Posterior cingulate gyrus (tissue), 11 donors: ENCODE measurements around the gene FAM184B.

Source experiments
- DNase-seq, 10 donors: peaks; one replicate each; pipeline versions ENCODE4 v3.0.0 to v3.0.0-alpha.2; 2020 to 2021; ENCODE audit warnings: mixed read lengths in 3 of 10
- intact Hi-C: fragments of 100-400 bp; cut with DNase I; formaldehyde crosslinking; loops from one replicate; pipeline ENCODE4 v1.15.1; 2023

Gene FAM184B

DNA sequence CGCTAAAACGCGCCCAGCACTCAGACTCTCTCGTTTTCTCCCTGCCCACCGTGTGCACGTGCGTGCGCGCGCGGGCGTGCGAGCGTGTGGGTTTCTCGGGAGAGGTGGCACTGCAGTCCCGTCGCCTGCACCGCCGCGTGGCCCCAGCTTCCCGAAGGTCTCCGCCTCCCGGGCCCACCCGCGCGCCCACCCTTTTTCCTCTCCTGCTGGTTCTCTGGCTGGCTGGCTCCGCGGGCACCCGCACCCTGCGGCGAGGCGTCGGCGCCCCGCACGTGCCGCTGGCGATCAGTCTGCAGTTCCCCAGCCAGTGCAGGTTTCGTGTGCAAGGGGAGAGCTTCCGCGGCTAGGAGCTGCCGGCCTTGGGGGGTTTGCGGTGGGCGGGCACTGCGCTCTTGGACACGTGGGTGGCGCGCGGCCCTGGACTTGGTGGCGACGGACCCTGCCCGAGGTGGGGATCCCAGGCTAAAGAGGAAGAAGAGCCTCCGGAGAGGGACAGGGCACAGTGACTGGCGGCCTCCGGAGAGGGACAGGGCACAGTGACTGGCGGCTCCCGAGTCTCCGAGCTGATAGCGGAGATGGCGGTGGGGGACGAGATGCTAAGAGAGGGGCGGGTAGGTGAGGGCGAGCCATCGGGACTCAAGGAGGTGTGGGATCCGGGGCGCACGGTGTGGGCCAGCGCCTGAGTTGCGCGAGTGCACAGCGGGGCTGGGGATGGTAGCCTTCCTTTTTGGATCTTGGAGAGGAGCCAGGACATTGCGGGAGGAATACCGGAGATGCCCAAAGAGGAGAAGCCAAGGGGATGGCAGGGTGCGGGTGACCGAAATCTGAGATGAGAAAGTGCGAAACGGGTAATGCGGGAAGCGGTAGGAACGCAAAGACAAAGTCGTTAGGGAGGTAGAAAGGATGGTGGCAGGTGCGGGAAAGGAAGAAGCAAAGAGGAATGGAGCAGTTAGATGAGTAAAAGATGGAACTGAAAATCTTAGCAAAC lies at the start of gene FAM184B:
Gene FAM184B, minus strand, starts transcription at position 322 of the 988 bp plus-strand sequence. CDS start 322 bp downstream, outside the sequence.
- intact Hi-C loops = no loop called here
- peak in 9 of 10 donors; percentile 16 to 89 (median 36) for DNase-seq

DNA sequence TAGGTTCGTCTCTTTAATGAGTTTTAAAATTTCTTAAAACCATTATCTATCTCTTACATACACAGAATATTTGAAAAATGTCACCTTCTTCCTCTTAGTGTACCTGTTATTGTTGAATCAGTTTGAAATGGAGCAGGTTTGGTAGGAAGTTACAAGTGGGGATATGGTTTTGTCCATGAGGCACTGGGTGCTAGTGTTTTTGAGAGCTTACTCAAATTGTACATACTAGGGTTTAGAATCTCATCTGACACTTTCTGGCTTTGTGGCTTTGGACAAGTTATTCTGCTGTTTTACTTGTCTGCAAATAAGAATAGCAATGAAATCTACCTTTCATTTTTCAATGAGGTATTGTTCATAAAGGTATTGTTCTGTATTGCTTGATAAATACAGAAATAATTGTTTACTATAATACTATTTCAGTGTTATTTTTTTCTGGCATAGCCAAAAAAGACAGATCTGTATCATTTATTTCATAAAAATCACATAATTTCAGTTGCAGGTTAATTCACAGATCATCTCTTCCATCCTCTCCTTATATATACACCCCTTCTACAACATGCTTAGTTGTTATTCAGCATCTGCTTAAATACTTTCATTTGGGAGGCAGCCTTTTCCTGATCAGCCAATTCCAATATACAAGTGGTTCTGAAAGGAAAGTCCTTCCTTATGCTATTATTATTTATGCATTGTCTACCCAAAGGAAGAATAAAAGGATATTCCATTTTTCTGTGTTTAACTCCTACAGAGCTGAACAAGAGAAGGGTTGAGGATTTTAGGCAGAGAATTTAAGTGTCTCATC lies 42.6 kb upstream of the FAM184B start:
- DNase-seq = no peak
- intact Hi-C loops = no loop called here

DNA sequence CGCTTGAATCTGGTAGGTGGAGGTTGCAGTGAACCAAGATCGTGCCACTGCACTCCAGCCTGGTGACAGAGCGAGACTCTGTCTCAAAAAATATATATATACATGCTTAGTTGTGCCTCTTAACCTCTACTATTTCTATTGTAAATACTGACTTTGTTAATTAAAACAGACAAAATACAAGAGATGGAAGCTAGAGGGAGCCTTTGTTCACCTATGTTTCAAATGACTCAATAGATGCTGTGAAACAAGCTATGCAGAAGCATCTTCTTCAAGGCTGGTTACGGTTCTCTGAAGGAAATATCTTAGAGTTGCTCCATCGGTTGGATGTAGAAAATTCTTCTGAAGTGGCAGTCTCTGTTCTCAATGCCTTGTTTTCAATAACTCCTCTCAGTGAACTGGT lies 35.6 kb upstream of the FAM184B start:
- intact Hi-C loops = loop anchor here (1.0 to 5.0 kb wide), 2 partner anchors 550 to 776 kb away; no protein-coding TSS in a partner anchor
- DNase-seq = no peak

DNA sequence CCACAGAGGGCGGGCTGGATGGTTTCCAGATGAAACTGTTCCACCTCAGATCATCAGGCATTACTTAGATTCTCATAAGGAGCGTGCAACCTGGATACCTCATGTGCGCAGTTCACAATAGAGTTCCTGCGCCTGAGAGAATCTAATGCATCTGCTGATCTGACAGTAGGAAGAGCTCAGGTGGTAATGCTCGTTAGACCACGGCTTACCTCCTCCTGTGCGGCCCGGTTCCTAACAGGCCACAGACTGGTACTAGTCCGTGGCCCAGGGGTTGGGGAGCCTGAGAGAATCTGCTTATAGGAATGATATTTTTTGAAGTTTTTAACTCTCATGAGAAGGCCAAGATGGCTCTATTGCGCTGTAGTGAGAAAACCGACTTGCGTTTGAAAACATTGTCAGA lies 34.7 kb upstream of the FAM184B start:
- intact Hi-C loops = loop anchor here (5.0 kb wide), 1 partner anchor 551 kb away; no protein-coding TSS in a partner anchor
- no peak for DNase-seq

DNA sequence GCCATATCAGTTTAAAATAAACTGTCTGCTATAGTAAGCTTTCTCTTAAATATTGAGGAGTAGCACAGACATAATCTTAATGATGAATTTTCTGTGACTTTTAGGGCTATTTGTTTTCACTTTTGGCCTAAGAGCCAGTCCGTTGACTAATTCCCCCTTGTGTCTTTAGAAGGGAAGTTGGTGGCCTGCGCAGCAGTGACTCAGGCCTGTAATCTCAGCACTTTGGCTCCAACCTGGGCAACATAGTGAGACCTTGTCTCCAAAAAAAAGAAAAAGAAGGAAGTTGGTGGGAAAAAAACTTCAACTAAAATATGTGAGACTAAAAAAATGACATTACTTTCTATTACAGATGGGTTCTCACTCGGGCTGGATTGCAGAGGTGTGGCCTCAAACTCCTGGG lies 32.7 kb upstream of the FAM184B start:
- DNase-seq = no peak
- intact Hi-C loops = loop anchor here (5.0 kb wide), 1 partner anchor 208 kb away; the partner anchor contains the start of gene LCORL

DNA sequence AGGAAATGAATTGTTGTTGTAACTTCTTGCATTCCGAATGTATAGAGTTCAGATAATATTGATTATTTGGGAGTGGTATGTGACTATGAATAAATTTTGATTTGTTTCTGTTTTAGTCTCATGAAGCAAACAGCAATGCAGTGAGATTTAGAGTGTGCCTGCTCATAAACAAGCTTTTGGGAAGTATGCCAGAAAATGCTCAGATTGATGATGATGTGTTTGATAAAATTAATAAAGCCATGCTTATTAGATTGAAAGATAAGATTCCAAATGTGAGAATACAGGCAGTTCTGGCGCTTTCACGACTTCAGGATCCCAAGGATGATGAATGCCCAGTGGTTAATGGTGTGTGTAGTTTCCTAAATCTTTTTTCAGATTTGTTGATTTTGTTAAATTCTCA lies 31.4 kb upstream of the FAM184B start:
- intact Hi-C loops = loop anchor here (5.0 kb wide), 1 partner anchor 210 kb away; the partner anchor contains the start of gene LCORL
- no peak for DNase-seq

DNA sequence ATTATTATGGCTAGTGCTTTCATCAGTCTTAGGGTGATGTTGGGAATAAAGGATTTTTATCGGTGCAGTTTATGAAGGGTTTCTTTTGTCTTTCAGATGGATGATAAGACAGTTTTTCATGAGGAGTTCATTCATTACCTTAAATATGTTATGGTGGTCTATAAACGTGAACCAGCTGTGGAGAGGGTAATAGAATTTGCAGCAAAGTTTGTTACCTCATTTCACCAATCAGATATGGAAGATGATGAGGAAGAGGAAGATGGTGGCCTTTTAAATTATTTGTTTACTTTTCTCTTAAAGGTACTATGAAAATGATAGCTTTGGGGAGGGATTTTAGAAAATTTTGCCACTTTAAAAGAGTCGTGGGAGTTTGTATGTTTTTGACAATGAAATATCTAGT lies 30.7 kb upstream of the FAM184B start:
- DNase-seq = no peak
- intact Hi-C loops = loop anchor here (5.0 kb wide), 1 partner anchor 210 kb away; the partner anchor contains the start of gene LCORL

DNA sequence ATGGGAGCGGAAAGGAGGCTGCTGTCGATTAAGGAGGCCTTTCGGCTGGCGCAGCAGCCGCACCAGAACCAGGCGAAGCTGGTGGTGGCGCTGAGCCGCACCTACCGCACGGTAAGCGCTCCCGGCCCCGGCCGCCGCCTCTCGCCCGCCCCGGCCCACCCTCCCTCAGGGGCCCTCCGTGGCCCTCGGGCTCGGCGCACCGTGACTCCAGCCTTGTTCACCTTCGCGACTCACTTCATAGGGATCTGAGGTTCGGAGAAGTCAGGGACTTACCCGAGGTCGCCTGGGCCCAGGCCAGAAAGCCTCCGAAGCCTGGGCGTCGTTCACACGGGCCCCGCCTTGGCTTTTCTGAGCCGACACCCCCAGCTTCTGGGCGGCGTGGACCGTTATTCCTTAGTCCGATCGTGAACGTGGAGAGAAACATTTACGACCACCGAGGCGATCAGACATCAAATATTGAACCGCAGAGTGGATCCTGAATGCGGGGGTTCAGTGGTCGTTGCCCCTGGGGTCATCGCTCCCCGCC lies 29.7 kb upstream of the FAM184B start:
- intact Hi-C loops = loop anchor here (5.0 kb wide), 1 partner anchor 211 kb away; the partner anchor contains the start of gene LCORL
- DNase-seq = peak in 2 of 10 donors; percentile 69 to 82

DNA sequence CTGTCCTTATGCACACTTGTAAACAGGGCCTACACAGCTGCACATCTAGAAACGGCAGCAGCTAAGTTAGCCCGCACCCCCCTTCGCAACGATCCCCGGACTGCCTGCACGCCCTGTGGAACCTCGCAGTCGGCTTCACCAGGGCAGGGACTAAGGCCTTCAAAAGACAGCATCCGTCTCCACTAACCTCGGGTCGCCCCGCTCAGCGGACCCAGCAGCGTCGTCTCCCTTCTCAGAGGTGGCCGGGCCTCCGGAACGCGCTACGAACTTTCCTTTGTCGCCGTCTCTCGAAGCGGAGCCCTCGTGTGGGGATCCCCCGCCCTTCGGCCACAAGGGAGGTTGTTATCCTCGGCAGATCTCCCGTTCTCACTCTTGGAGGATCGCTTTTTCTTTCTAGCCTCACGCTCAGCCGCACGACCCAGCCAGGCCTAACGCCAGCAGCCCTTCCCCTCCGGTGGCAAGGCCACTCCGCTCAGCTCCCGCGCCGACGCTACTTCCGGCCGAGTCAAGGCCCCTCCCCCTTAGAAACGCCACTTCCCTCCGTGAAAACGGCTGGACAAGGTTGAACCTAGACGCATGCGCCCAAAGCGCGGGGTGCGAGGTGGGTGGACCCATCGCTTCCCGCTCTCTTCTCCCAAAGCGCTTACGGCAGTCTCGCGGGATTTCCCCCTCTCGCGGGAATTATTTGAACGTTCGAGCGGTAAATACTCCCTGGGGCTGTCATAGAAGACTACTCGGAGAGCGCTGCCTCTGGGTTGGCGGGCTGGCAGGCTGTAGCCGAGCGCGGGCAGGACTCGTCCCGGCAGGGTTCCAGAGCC lies 29.0 kb upstream of the FAM184B start, which contains the start of the genes DCAF16 and NCAPG:
Gene DCAF16, minus strand, starts transcription at position 498 of the 818 bp plus-strand sequence. CDS start 6,616 bp downstream, outside the sequence.
Gene NCAPG, plus strand, starts transcription at position 720 of the 818 bp plus-strand sequence. CDS start 99 bp downstream, outside the sequence.
- peak; percentile 99 to 100 (median 100) for DNase-seq
- intact Hi-C loops = loop anchor here (5.0 kb wide), 1 partner anchor 212 kb away; the partner anchor contains the start of gene LCORL

DNA sequence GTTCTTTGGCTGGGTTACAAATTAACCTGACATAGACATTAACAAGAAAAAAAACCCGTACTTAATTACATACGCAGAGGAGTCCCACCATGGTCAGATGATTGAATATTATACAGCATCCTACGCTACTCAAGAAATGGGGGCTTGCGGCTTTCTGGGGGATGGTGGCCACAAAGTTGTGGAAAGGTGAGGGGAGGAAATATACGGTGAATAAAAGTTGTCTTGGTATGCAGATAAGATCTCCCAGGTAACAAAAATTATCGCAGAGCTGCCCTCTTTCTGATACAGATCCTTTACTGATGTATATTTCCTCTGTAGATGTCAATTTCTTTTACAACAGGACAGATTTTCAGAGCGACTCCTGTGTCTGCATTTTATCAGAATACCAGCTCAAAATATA lies 28.2 kb upstream of the FAM184B start:
- DNase-seq = no peak
- intact Hi-C loops = loop anchor here (5.0 to 10.0 kb wide), 4 partner anchors 175 to 262 kb away; partner anchors contain the start of genes LAP3 and LCORL

DNA sequence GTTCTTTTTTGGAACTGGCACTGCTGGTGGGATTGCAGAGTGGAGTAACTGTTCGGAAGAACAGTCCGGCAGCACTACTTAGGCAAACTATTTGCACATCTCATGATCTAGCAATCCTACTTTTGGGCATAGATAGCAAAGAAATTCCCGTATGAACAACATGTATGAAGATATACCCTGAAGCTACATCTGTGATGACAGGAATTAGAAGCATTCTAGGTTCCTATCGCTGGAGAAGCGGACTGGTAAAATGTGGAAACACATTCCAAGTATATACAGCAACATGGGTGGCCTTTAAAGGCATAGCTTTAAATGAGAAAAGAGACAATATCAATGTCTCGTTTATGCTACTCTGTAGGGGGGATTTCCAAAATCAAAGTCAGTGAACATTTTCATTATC lies 26.0 kb upstream of the FAM184B start:
- no peak for DNase-seq
- intact Hi-C loops = loop anchor here (5.0 to 10.0 kb wide), 3 partner anchors 173 to 260 kb away; partner anchors contain the start of gene LAP3

DNA sequence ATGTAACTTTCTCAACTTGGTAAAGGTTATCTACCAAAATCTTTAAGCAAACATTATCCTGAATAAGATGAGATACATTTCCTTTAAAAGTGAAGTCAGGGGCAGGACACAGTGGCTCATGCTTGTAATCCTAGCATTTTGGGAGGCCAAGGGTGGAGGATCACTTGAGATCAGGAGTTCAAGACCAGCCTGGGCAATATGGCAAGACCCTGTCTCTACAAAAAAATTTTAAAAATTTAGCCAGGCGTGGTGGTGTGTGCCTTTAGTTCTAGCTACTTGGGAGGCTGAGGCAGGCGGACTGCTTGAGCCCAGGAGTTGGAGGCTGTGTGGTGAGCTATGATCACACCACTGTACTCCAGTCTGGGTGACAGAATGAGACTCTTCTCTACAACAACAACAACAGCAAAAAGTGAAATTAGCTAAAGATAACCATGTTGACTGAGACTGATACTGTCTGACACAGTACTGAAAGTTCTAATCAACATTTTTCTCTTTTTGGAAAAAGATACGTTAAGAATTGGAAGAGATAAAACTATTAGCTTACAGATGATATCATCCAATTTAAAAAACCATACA lies 24.2 kb upstream of the FAM184B start:
- intact Hi-C loops = loop anchor here (5.0 to 10.0 kb wide), 3 partner anchors 171 to 258 kb away; partner anchors contain the start of gene LAP3
- no peak for DNase-seq

DNA sequence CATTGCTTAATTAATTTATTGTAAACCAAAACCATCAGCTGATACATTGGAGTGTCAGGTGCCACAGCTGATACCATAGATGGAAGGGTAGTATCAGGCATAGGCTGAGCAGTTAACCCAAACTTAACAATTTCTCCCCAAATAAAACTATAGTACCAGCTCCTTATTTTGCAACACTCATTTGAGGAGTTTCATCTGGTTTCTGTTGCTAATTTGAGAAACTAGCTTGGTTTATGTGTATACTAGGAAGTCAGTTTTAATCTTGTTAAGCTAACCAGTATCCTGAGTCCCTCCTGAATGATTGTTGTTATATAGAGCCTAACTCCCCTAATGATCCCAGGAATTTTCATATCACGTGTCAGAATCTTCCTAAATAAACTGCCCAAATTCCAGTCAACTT lies 16.4 kb upstream of the FAM184B start:
- DNase-seq = no peak
- intact Hi-C loops = no loop called here

DNA sequence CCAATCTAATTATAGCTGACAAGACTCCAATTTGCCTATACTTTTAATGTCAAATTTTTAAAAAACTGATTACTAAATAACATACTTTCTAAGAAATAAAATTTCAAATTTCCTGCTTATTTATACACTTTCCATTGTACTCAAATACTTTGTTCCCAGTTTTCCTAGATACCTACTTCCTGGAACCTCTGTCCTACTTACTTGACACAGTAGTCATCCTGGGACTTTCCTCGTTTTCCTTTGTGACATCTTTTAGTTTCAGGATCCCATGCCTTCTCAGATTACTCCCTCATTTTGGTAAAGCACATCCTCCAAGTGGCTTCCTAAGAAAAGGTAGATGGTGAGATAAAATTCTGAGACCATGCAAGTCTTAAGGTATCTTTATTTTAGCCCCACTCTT lies 13.3 kb upstream of the FAM184B start:
- DNase-seq = no peak
- intact Hi-C loops = no loop called here

DNA sequence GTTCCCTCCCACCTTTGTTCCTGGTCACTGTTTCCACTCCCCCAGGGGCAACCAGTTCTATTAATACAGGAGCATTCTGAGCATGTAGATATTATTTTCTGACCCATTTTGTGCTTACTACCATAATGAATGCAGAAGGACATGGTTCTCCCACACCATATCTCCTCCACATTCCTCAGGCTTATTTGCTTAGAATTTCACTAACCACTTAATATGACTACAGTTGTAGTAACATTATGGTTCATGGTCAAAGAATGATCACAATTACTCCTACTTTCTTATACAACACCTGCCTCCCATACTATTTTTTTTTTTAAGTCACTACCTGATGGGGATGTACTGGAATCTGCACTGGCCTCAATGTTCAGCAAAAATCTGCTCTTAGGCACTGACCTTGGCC lies 7.5 kb upstream of the FAM184B start:
- intact Hi-C loops = no loop called here
- DNase-seq = no peak

DNA sequence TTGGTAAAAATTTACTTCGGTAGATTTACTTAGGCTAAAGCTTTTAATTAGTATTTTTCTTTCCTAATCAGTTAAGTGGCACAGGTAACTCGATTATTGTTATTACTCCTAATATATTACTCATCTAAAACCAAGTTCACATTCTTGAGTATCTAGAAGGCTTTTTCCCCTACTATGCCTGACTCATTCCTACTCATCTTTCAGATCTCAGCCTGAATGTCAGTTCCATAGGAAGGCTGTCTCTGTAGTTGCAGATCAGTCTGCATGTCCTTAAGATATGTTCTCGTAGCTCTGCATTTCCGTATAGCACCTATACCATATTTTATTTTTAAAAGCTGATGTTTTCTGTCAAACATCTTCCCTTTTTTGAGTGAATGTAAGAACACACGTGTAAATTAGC lies 5.9 kb upstream of the FAM184B start:
- intact Hi-C loops = no loop called here
- no peak for DNase-seq

DNA sequence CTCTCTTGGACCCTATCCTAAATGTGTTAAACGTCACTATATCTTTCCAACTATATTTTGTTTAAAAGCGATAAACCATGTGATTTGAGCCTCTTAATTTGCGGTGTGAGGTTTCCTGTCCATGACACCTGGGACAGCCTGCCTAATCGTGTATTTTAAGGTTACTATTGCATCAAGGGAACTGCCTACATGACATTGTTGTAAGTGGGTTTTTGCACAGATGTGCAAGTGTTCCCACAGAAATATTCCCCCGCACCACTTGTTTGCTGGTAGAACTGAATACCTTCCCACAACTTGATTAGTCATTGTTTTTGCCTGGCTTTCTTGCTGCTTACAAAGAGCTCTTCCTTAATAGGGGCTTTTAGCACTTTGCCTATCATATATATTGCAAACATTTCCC lies 5.1 kb upstream of the FAM184B start:
- intact Hi-C loops = no loop called here
- DNase-seq = no peak

DNA sequence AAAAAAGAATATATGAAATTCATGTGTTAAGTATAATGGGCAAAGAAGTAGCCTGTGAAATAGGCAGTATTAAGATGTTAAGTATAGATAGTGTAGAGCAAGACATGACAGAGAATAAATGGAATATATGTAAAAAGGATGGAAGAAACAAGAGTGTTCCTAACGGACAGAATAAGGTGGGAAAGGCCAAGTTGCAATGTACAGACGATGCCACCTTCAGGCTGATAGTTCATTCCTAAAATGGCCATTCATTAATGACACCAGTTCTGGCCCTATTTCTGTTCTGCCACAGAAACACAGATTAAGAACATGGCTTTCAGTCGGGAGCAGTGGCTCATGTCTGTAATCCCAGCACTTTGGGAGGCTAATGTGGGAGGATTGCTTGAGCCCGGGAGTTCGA lies 4.4 kb upstream of the FAM184B start:
- DNase-seq = no peak
- intact Hi-C loops = no loop called here
